BE2C (cell line): ENCODE results near the gene RAI14.

Source experiments
- DNase-seq: peaks from one replicate; pipeline ENCODE4 v3.0.0-alpha.2; 2020
- H3K27me3 ChIP-seq: fragments of 250-450 bp; sonication (Bioruptor Pico); 2 replicates; pipeline ENCODE4 v1.5.1; 2020; ENCODE audit warnings: mild to moderate bottlenecking
- H3K36me3 ChIP-seq: fragments of 250-450 bp; sonication (Bioruptor Pico); 2 replicates; pipeline ENCODE4 v1.5.1; 2020; ENCODE audit warnings: mild to moderate bottlenecking
- H3K4me1 ChIP-seq: fragments of 250-450 bp; sonication (Bioruptor Pico); 2 replicates; pipeline ENCODE4 v1.5.1; 2020
- H3K4me3 ChIP-seq: 2 replicates; pipeline ENCODE4 v1.5.1; 2011; ENCODE audit warnings: low read depth, low read length
- H3K9me3 ChIP-seq: fragments of 250-450 bp; sonication (Bioruptor Pico); 2 replicates; pipeline ENCODE4 v1.5.1; 2020
- CTCF ChIP-seq: IDR thresholded peaks from 2 replicates; pipeline ENCODE4 v1.5.1; 2012; ENCODE audit warnings: mild to moderate bottlenecking, low read depth, low read length

RAI14 gene

GRCh38 chr5:34648840-34649158 lies 7.3 kb upstream of the RAI14 start:
- TF ChIP-seq CTCF = no peak

GRCh38 chr5:34651791-34652190 lies 4.3 kb upstream of the RAI14 start:
- no peaks in the 10 kb centered on the region for H3K4me1 ChIP-seq
- no peak overlapping the region for H3K4me3 ChIP-seq
- no peak for DNase-seq

More at GRCh38 chr5:34648840-34649158, 7.3 kb upstream of the RAI14 start:
- Histone ChIP-seq H3K9me3 (no peaks in the 10 kb centered on the region), H3K4me1 (no peaks in the 10 kb centered on the region), H3K36me3 (no peaks in the 10 kb centered on the region), H3K4me3 (no peak overlapping the region), H3K27me3 (no peaks in the 10 kb centered on the region; the same call in none of the 2 replicates)
- DNase-seq = no peak

GRCh38 chr5:34652466-34652865 lies 3.7 kb upstream of the RAI14 start:
- no peaks in the 10 kb centered on the region for H3K36me3 ChIP-seq
- no peak for TF ChIP-seq CTCF
- no peak for DNase-seq
- H3K4me3 ChIP-seq = no peak overlapping the region
- H3K4me1 ChIP-seq = no peaks in the 10 kb centered on the region
- peaks cover 36% of the 10 kb centered on the region for H3K27me3 ChIP-seq
- no peaks in the 10 kb centered on the region for H3K9me3 ChIP-seq

More at GRCh38 chr5:34651791-34652190, 4.3 kb upstream of the RAI14 start:
- TF ChIP-seq CTCF = no peak
- H3K36me3 ChIP-seq = no peaks in the 10 kb centered on the region
- H3K9me3 ChIP-seq = no peaks in the 10 kb centered on the region
- peaks cover 30% of the 10 kb centered on the region for H3K27me3 ChIP-seq

GRCh38 chr5:34652914-34653313 lies 3.2 kb upstream of the RAI14 start:
- H3K9me3 ChIP-seq = no peaks in the 10 kb centered on the region
- TF ChIP-seq CTCF = no peak
- no peaks in the 10 kb centered on the region for H3K4me1 ChIP-seq
- no peak overlapping the region for H3K4me3 ChIP-seq
- DNase-seq = no peak
- no peaks in the 10 kb centered on the region for H3K36me3 ChIP-seq
- peaks cover 41% of the 10 kb centered on the region for H3K27me3 ChIP-seq

GRCh38 chr5:34653708-34654107 lies 2.4 kb upstream of the RAI14 start:
- no peaks in the 10 kb centered on the region for H3K36me3 ChIP-seq
- no peaks in the 10 kb centered on the region for H3K4me1 ChIP-seq
- no peak for TF ChIP-seq CTCF
- H3K4me3 ChIP-seq = no peak overlapping the region
- peaks cover 47% of the 10 kb centered on the region for H3K27me3 ChIP-seq
- DNase-seq = no peak
- H3K9me3 ChIP-seq = no peaks in the 10 kb centered on the region

- no peaks in the 10 kb centered on the region for H3K36me3 ChIP-seq
- H3K27me3 ChIP-seq = peaks cover 56% of the 10 kb centered on the region
- no peak for DNase-seq
- TF ChIP-seq CTCF = no peak
- peak overlapping the region; percentile 53 for H3K4me3 ChIP-seq
- H3K9me3 ChIP-seq = no peaks in the 10 kb centered on the region
- no peaks in the 10 kb centered on the region for H3K4me1 ChIP-seq
Observed at GRCh38 chr5:34655354-34655991, 655 bp upstream of the RAI14 start.
